Measurements from ENCODE around the gene GFRA1.

Gene GFRA1

GRCh38 chr10:116270771-116271592 lies 2.0 kb downstream of the GFRA1 start:
- DNase-seq (ENCODE audit: low read depth in 1 of 2, low spot score in 1 of 2) = no peak

GRCh38 chr10:116270126-116270770 lies 2.8 kb downstream of the GFRA1 start:
- no peak for DNase-seq (ENCODE audit: low read depth in 1 of 2, low spot score in 1 of 2)

- no peak for DNase-seq (ENCODE audit: low read depth in 1 of 2, low spot score in 1 of 2)
Observed at GRCh38 chr10:116269619-116270018, 3.4 kb downstream of the GFRA1 start.

- no peak for DNase-seq (ENCODE audit: low read depth in 1 of 2, low spot score in 1 of 2)
Observed at GRCh38 chr10:116268976-116269375, 4.0 kb downstream of the GFRA1 start.

GRCh38 chr10:116265686-116266085 lies 7.3 kb downstream of the GFRA1 start:
- DNase-seq (ENCODE audit: low read depth in 1 of 2, low spot score in 1 of 2) = no peak

- no peak for DNase-seq (ENCODE audit: low read depth in 1 of 2, low spot score in 1 of 2)
Observed at GRCh38 chr10:116263870-116264655, 8.9 kb downstream of the GFRA1 start.

- DNase-seq (ENCODE audit: low read depth in 1 of 2, low spot score in 1 of 2) = no peak
Observed at GRCh38 chr10:116262678-116263077, 10.3 kb downstream of the GFRA1 start.

- DNase-seq (ENCODE audit: low read depth in 1 of 2, low spot score in 1 of 2) = no peak
Observed at GRCh38 chr10:116260599-116260998, 12.4 kb downstream of the GFRA1 start.

- no peak for DNase-seq (ENCODE audit: low read depth in 1 of 2, low spot score in 1 of 2)
Observed at GRCh38 chr10:116259638-116260037, 13.4 kb downstream of the GFRA1 start.

GRCh38 chr10:116257785-116258184 lies 15.2 kb downstream of the GFRA1 start:
- no peak for DNase-seq (ENCODE audit: low read depth in 1 of 2, low spot score in 1 of 2)

GRCh38 chr10:116256752-116257259 lies 16.2 kb downstream of the GFRA1 start:
- no peak for DNase-seq (ENCODE audit: low read depth in 1 of 2, low spot score in 1 of 2)

GRCh38 chr10:116255886-116256751 lies 16.9 kb downstream of the GFRA1 start:
- no peak for DNase-seq (ENCODE audit: low read depth in 1 of 2, low spot score in 1 of 2)

GRCh38 chr10:116254422-116255155 lies 18.4 kb downstream of the GFRA1 start:
- DNase-seq (ENCODE audit: low read depth in 1 of 2, low spot score in 1 of 2) = no peak

GRCh38 chr10:116253716-116254115 lies 19.3 kb downstream of the GFRA1 start:
- DNase-seq (ENCODE audit: low read depth in 1 of 2, low spot score in 1 of 2) = no peak

GRCh38 chr10:116251602-116252395 lies 21.2 kb downstream of the GFRA1 start:
- DNase-seq (ENCODE audit: low read depth in 1 of 2, low spot score in 1 of 2) = no peak

- DNase-seq (ENCODE audit: low read depth in 1 of 2, low spot score in 1 of 2) = no peak
Observed at GRCh38 chr10:116247691-116248090, 25.3 kb downstream of the GFRA1 start.

- DNase-seq (ENCODE audit: low read depth in 1 of 2, low spot score in 1 of 2) = no peak
Observed at GRCh38 chr10:116246263-116246662, 26.7 kb downstream of the GFRA1 start.

GRCh38 chr10:116245156-116245555 lies 27.9 kb downstream of the GFRA1 start:
- no peak for DNase-seq (ENCODE audit: low read depth in 1 of 2, low spot score in 1 of 2)
